GM19324 (cell line): ENCODE measurements around the gene TMEM17.

ENCODE experiments used
- ATAC-seq: cut with Tn5 transposase; IDR thresholded peaks from one replicate; pipeline ENCODE4 v1.9.1; 2021; ENCODE audit warnings: mild to moderate bottlenecking, moderate library complexity; ENCODE audit not compliant: unreplicated experiment, low FRiP score

The TMEM17 gene

DNA sequence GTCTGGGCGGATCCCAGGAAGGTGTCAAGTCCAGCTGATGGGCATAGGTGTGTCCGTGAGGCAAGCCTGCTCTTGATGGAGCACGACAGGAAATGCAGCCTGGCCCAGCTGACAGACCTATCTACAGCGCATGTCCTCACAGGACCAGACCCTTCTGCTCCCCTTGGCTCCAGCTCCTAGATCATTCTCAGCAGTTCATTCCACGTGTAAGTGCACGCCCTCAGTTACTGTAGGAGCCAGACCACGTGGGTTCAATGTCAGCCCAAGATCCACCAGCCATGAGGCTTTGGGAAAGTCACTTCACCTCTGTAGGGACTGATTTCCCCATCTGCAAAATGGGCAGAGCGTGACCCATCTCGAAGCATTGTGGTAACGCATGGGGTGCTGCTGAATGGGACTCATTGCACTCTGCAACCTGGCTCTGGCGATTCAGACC lies 47.8 kb downstream of the TMEM17 start:
- ATAC-seq = no peak

DNA sequence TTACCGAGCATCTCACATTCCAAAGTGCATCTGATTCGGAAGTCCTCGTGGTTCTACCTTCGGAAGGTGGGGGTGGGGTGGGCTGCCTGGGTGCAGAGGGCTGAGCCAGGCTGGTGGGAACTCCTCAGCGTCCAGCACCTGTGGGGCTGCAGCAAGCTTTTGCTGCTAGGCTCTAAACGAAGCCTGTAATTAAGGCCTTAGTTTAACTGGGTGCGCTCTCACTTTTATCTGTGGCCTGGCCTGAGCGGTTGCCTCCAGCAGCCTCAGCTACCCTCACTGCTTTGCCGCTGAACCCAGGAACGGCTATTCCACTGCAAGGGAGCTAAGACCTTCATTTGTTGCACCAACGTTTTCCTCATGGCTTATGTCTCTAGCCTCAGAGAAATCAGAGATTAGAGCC lies 48.4 kb downstream of the TMEM17 start:
- no peak for ATAC-seq

DNA sequence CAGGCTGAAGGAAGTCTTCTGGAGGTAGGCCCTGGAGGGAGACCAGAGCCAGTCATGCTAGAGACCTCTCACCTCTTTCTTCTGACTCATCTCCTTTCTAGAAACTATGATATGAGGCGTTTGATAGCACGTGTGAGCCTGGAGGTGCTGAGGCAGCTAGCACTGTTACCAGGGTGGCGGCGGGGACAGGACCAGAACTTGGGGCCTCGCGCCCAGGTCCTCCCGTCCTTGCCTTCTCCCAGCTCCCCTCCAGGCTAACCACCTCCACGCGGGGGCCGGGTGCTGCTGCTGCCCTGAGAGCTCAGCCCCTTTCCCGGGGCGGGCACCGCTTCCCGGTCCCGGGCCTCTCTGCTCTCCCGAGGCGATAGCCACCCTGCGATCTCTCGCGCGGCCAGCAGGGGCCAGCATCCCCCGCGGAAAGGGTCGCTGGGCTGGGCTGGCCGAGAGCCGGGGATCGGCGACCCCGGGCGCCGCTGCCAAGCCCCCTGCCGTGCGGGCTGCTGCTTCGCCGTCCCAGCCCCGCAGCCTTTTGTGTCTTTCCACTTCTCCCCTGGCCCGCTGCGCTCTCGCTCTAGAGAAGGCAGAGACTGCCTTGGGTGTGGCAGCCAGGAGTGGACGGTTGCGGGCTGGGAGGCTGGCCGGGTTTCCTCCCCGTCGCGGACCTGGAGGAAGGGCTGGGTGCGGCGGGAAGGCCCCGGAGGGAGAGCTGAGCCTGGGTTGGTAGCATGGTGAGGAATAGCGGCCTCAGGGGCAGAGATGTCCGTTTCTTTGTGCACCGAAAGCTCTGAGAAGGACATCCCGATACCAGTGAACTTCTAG lies 49.1 kb downstream of the TMEM17 start:
- peak; percentile 83 for ATAC-seq

DNA sequence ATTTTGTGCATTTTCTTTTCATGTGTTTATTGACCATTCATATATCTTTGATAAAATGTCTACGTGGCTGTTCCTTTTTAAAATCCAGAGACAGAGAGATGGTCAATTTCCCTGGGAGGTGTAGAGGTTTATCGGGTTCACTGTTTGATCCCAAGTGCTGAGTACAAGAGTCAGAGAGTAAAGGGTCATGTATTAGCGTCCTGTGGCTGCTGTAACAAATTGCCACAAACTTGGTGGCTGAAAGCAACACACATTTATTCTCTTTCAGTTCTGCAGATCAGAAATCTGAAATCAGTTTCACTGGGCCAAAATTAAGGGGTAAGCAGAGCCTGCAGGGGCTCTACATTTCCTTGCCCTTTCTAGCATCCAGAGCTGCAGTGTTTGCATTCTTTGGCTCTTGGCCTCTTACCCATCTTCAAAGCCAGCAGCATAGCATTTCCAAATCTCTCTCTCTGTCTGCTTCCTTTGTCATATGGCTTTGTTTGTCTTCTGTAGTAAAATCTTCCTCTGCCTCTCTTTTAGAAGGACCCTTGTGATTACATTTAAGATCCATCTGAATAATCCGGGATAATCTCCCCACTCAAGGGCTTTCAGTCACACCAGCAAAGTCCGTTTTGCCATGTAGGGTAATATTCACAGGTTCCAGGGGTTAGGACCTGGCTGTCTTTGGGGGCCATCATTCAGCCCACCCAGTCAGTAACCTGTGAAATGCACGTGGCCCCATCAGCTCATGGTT lies 49.9 kb downstream of the TMEM17 start:
- ATAC-seq = no peak

DNA sequence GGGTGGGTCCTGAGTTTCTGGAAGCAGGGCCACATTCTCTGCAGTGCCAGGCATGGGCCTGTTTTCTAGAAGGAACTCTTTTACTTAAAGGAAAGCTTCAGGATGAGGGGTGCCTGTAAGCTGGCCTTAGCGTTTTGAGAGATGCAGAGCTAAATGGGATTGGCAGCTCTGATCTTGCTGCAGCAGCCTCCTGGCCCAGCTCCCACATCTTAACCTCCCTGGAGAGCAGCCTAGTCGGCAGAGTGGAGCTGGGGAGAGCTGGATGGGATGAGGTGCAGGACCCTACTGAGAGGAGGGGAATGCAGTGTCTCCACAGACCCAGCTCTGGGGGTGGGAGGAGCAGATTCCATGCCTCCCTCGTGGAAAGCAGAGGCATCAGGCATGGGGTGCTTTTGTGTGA lies 52.0 kb downstream of the TMEM17 start:
- ATAC-seq = no peak

DNA sequence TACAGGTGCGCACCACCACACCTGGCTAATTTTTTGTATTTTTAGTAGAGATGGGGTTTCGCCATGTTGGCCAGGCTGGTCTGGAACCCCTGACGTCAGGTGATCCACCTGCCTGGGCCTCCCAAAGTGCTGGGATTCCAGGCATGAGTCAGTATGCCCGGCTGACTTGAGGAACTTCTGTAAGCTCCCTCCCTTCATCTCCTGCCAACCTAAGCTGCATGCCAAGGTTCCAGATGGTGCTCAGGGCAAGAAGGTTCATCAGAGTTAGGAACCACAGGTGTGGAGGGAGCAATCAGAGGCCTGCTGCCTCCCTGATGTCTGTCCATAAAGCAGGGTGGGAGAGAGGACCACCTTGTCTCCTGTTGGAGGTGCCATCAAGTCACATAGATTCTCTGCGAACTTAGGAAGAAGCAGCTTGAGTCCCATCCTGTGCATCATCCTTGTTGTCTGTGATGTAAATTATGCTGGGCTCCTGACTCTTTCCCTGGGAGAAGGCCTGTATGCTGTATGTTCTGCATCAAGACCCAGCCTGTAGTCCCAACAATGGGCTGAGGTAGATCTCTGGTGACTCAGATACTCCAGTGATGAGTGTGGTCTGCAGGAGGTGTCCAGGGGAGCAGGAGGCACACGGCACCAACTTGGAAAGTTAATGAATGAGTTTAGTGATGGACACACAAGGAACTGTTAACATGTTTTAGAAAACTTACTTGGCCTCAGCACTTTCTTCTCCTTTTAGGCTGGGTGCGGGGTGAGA lies 53.1 kb downstream of the TMEM17 start:
- ATAC-seq = no peak

DNA sequence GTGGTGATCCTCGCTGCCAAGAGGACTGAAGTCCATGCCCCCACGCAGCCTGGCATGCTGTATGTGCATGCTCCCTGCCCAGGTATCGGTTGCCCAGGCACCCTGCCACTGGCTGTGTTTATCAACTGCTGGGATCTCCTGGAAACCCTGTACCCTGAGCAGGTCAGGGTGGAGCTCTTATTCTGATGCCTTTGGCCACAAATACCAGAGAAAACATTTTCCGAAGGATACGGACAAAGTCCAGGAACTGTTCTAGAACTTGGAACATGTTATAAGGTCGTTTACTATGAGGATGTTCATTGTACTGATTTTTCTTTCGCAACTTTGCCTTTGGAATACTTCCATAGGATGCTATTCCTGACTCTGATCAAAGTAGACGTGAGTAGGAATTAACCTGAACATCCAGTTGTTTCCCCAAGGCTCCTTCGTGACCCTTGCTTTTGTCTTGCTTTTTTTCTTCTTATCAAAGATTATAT lies 55.2 kb downstream of the TMEM17 start:
- ATAC-seq = no peak
